Stimulated activated naive CD4-positive, alpha-beta T cell treated with Interleukin-2 at 50 U/mL for 16 hours (primary cell): Measurements from ENCODE around the gene LRRC7.
"Not testable (repeated sequence)": the region's sequence is repeated elsewhere in the genome, so short reads cannot be mapped to it uniquely, and the experiment has no call there.

Experiments
- DNase-seq: peaks from one replicate; lab custom pipeline; 2025; lab: John Stamatoyannopoulos, UW

Gene LRRC7

DNA sequence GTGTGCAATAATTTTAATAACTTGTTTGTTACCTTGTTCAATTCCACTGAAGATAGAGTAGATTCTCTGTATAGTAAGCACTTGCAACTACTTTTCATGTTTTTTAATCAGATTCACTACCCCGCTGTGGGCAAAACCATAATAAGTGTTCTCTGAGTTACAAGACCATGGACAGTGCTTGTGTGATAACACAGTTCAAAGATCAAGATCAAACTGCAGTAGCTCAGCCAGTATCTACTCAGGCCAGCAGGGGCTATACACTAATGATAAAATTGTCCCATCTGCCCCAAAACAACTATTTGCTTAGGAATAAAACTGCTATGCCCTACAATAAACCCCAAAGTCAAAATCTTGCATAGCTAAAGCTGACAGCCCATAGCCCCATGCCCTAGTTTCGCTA is 129.6 kb downstream of the LRRC7 start:
- no peak for DNase-seq

DNA sequence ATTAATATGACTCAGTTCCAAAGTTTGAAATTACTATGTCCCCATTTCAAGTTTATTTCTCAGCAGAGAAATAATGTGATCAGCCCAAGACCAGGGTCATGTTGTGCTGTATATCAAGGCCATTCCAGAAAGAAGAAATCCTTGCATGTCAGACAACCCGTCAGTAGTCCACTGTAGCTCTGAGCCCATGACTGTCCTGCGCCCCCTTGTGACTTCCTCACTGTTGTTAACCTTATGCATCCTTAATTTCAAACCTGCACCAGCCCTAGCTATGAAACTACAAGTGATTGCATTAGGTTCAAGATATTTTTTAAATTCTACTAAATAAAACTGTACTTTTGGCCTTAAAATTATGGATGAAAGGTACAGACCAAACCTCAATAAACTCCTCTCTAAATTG is 133.0 kb downstream of the LRRC7 start:
- DNase-seq: no peak

DNA sequence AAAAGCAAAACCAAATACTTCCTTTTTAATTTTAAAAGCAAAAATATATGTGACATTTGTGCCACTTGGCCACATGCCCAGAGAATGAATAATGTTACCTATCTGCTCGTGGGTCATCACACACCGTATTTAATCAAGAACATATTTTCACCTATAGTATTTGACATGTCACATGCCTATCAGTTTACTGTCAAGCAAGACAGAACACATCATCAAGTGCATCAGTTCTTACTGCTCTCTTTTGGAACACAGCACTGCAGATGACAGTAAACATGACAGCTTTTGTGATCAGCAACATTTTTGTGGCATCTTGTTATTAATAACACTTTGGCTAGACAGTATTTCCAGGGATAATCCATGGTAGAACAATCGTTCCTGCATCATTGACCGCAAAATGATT is 134.4 kb downstream of the LRRC7 start:
- no peak for DNase-seq

DNA sequence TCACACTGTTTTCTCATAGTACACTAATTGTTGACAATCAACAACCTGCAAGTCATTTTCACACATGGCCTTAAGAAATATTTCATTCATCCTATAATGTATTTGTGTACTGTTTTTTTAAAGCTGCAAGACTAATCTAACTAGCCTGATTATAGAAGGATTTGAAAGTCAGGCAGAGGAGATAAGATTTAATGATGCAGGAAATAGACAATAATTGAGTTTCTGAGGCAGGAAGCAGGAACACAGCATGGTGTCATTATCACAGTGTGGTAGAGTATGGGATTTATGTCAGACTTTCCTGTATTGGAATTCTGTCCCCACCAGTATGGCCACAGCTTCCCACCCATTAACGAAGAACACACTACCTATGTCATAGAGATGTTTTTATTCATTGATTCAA is 138.8 kb downstream of the LRRC7 start:
- no peak for DNase-seq

DNA sequence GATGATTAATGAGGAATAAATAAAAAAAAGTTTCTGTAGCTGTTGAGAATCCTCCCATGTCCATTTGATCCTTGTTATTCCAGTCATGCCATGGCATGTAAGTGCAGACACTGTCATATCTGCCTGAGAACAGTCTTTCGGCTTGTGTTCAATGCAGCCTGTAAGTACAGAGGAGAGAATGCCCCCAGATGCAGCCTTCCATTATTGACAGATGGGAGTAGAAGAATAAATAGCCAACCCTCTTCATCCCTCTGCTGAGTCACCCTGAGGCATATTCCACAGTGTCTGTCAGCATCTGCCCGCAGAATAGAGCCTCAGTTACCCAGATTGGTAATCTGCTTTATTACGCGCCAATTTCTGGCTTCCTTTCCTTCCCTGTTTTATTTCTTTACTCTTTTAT is 139.4 kb downstream of the LRRC7 start:
- DNase-seq: no peak

DNA sequence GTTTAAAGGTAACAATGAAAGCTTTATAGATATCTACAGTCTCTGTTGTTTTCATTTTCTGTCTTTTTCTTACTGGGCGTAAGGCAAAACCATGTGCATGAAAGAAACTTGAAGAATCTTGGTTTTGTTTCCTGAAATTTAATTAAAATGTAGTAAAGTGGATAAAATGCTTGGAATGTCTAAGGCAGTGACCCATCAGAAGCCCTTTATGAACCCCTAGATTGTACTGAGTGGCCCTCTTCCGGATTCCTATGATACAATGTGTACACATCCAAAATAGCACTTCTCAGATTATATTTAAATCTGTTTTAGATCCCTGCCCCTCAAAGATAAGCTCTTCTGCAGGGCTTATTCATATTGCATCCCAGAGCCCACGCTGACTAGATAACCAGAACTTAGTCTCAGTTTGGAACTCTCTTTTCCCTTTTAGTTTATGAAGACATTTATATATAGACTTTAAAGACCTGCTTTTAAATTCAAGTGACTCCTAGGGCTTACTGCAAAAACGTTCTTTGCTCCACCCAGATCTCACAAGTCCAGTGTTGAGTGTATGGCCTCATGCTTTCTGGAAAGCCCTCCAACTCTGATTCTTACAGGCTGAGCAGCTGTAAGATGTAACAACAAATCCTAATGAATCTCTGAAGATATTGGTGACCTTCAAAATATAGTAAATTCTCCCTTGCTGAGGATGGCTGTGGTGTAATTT is 142.9 kb downstream of the LRRC7 start:
- no peak for DNase-seq

DNA sequence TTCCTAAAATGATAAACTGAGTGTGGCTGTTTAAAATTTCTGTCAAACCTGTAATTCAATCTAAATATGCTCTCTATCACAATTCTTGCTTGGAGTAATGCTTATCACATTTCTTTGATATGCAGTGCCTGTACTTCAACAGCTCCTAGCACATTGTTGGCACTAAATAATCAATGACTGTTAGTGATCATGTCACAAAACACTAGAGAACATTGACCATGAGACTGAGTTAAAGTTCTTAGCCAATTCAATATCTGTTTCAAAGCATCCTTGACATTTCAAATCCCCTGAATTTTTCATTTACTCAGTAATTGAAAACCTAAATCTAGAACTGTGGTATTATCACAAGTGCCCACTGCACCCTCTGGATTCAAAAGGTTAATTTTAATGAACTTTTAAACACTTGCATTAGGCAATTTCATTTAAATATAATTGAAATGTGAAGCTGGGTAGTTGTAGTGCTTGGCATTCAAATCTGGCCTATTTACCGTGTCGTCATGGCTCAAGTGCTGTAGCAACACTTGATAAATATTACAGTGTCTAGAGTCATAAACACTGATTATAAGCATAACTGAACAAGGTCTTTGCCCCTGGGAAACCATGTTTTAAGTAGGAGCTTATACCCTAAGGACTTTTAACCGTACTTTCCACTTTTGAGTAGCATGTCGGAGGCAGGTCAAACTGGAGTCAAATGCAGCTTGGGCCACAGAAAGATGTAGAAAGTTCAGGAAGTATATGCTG is 143.6 kb downstream of the LRRC7 start:
- DNase-seq: no peak

DNA sequence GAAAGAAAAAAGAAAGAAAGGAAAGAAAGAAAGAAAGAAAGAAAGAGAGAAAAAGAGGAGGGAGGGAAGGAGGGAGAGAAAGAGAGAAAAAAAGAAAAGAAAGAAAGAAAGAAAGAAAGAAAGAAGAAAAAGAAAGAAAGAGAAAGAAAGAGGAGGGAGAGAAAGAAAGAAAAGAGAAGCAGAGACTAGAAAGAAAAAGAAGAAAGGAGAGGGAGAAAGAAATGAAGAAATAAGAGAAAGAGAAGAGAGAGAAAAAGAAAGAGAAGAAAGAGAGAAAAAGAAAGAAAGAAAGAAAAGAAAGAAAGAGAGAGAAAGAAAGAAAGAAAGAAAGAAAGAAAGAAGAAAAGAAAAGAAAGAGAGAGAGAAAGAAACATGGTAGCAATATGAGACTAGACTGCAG is 150.1 kb downstream of the LRRC7 start:
- not testable (repeated sequence) for DNase-seq

DNA sequence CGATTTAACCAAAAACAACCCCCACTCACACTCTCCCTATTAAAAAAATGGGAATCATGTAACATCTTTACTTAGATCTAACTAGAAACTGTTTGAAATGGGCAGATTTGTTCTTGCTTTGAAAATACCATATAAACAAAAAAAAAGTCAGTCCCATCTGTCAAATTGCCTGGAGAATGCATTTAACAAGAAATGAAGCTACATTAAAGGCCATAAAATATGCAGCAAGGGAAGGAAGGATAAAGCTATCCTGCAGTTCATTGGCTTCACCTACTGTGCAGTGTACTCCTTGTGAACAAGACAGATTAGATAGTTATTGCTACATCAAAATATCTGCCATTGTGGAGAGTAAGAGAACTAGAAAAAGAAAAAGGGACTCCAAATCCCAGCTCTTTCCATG is 160.5 kb downstream of the LRRC7 start:
- DNase-seq: no peak

DNA sequence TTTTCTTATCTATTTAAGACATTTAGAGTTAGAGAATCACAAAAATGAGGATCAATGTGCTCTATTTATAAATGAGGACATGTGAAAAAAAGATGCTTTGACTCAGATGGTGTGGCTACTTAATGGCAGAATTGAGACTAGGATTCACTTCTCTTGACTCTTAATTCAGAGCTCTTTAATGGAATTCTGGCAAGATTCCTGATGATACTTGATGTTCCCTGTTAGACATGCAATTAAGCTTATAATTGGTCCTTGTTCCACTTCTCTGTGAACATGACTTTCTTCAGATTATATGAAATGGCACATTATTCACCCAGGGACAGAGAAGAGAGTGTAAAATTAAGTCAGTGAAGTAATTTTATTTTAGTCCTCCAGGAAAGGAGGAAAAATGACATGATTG is 165.3 kb downstream of the LRRC7 start:
- DNase-seq: no peak

DNA sequence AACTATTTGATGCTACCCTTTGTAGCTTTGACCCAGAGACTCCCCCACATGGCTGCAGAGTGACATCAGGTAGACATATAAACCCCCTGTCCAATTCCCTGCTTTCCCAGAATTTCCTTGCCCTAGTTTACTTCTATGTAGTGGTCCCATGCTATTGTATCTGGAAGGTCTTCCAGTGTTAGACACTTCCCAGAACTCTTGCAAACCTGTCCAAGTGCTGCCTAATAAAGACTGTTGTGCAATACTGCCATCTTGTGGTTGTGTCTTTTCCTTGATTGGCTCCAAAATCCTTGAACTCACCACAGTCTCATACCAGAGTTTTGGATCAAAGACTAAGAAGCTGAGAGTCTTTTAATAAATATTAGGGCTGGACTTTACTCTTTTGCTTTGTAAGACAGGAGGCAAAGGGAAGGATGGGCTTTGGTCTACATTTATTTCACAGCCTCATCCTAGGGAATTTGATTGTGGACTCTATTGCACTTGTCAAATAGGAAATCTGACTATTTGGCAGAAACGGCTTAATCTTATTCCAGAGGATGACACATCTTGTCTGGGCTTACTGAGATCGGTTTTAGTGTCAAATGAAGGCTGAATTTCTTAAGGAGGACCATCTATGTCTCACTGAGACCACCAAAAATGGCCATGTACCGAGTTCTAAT is 169.9 kb downstream of the LRRC7 start:
- DNase-seq: no peak

DNA sequence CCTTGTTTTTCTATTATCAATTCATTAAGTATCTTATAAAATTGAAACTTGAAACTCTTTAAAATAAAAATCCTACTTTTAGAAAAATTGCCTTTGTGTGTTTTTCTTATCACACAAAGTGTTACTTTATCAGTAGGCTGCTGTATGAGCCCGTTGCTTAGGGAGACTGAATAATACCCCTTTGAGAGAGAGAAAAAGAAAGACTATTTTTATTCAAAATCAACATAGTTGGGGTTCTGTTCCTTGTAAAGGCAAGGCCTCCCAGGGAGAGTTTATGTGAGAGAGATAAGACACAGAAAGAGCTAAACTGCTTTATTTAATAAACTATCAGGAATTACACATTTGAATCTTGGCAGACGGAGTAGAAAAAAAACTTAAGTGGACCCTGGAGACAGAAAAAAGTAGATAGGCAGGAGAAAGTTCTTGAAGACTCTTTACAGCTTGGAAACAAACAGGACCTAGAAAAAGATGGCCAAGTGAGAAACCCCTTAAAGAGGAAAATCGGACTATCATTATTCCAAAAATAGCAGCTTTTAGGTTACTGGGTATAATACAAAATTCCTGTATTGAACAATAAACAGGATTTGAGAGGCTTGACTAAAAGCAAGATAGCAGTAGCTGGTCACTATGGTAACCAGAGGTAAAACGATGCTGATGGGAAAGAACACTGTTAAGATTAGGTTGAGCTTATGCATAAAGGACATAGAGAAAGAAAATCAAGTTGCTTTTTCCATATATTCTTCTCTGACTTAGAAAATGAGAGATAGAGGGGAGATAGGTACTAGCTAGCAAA is 170.9 kb downstream of the LRRC7 start:
- DNase-seq: no peak

DNA sequence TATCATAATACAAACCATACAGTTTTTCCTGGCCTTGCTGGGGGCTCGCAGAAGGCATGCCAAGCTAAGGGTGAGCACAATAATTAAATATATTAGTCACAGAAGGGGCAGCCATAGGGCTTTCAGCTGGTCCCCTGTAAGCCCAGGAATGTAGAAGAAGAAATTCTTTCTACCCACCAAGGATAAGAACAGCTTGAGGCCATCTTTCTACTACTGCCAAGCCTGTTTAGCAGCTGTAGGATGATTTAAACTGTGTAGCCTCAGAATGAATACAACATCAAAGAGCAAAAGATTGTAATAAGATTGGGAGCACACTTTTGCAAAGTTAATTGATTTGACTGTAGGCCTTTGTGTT is 171.5 kb downstream of the LRRC7 start:
- DNase-seq: no peak

DNA sequence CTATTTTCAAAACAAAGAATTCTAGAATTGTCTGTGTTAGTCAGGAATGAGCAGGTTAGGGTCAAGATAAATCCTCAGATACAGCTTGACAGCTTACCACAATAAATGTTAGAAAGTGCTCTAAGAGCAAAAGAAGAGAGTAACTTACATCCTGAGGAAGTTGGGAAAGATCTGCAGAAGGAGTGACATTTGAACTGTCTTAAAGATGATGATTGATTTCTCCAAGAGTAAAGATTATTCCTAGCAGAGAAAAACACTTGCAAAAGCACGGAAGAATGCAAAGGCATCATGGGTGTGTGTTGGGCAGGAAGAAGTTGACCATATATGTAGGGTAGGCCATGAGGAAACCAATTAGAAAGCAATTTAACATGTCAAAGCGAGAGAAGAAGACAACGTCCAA is 175.4 kb downstream of the LRRC7 start:
- DNase-seq: no peak

DNA sequence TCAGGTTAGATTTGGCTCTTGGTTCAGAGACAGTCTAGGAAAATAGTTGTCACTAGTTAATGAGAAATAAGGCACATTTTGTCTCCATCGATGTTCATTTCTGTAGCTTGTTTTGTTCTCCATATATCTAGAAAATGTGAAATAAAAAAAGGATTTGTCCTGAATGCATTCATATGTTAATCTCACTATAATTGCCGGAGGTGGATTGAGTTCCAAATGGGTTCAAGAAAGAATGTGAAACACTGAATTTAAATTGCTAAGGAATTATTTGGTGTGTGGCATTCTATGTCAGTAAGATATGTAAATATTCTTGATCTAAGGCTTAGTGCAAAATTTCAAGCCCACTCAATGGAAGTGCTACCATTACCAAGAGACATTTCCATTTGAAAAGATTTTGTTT is 176.7 kb downstream of the LRRC7 start:
- DNase-seq: no peak

DNA sequence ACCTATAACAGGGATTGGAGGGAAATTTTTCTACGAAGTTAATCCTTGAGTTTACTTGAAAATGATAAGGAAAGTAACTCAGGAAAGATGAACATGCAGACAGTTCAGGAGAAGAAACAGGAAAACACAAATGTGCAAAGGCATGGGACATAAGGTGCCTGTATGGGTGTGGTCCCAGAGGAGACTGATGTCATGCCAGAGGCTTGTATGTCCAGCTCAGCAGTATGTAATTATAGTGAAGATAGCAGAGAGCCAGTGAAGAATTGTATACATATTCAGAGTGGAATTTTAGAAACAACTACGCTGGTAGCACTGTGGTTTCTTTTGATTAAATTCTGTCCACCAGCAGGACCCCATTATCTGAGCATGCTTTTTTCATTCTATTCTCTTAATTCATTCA is 179.5 kb downstream of the LRRC7 start:
- DNase-seq: no peak

DNA sequence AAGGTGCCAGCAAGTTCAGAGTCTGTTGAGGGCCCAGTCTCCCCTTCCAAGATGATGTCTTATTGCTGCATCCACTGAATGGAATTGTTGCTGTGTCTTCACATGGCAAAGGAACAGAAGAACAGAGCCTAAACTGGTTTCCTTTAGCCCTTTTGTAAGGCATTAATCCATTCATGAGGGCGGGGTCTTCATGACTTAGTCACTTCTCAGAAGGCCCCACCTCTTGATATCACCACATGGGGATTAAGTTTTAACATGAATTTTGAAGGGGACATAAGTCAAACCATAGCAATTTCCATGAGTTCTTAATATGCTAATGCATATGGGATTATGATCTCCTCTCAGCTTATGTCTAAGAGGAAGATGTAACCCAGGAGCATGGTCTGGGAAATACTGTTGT is 182.9 kb downstream of the LRRC7 start:
- DNase-seq: no peak

DNA sequence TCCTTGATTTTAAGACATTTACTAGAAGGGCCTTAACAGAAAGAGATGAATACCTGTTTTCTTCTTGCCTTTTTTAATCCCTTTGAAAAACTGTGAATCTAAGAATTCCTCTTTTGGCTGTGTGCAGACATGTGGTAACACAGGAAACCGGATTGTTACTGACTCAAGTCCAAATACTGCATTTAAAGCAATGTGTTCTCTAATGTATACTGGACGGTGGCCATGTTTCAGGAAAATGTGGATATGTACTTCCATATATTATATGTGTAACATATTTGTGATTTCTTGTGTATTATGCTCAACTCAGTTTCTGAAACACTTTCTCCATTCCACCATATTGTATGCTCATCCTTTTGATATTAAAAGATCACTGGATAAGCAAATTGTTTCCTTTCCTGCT is 185.1 kb downstream of the LRRC7 start:
- DNase-seq: no peak

DNA sequence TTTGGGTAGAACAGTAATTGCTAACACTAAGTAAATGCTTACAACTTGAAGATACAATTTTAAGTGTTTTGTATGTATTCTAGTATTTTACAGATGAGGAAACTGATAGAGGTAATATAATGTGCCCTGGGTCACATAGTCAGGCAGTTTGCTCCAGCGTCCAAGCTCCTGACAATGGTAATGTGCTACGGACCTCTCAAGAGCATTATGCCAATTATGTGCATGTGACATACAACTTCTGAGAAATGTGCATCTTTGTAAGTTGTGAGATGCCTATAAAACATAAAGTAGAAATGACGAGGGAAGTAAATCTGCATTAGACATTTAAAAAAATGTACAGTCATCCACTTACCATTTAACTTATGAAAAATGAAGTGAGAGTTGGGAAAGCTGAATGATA is 186.8 kb downstream of the LRRC7 start:
- no peak for DNase-seq

DNA sequence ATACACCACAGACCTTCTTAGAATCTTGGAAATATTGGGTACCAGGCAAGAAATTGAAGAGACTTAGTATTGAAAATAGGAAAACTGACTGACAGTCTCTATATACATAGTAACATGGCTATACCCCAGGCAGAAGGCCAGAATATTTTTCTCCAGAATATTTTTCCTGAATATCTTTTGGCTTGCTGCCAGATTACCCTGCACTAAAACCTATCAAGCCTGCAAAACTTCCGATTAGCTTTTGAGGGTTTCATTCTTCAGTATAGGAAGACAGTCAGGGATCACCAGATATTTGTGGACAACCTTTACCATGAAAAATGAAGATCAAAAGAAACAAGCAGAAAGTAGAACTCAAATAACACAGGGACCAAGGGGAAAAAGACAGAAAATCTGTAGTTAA is 187.9 kb downstream of the LRRC7 start:
- DNase-seq: no peak

DNA sequence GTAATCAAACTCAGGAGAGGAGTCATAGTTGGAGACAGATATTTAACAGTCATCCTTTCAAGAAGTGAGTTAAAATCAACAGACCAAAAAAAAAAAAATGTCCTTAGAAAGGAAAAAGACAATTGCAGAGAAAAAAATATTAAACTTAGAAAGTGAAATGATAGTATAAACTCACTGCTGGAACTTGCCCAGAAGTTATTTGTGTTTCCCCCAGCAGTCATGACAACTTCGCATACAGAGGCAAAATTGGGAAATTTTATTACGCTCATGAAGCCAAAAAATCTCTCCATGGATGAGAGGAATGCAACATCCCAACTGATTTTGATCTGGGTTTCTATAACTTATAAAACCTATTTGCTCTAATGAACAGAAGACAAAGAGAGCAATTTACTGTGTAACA is 198.2 kb downstream of the LRRC7 start:
- DNase-seq: no peak

DNA sequence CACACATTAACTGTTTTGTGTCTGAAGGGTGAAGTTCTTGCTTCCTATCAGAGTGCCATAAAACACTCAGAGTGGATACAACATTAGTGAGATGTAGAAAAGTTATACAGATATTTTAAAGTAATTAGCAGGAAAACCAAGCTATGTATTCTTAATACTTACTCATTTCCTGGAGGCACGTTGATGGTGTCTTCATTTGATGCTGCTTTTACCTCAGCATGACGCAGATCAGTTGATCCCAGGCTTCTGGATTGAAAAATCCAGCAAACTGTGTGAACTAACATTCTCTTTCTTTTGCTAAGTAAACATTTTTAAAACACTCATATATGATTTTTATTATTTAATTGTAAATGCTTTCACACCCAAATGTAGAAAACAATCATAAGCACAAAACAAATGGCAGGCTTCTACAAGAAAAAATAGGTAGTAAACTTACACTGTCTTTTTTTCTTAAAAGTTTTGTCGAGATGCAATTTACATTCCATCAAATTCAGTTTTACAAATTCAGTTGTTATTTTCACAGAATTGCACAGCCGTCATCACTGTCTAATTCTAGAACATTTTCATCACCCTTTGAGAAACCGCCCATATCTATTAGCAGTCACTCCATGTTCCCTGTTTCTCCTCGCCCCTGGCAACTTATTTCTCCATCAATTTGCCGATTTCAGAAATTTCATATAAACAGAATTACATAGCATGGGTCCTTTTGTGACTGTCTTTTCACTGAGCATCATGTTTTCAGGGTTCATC is 198.9 kb downstream of the LRRC7 start:
- no peak for DNase-seq
